ENCODE results near the gene MYLK. TPM values are rescaled to one million over a fixed set of nuclear protein-coding genes. Genes with fewer than 3 reads are reported as not detected.
"Not testable (repeated sequence)": the region's sequence is repeated elsewhere in the genome, so short reads cannot be mapped to it uniquely, and the experiment has no call there.

MYLK gene
- total RNA-seq, 2 donors from 2014 or later = 1,187 to 1,887 TPM

DNA sequence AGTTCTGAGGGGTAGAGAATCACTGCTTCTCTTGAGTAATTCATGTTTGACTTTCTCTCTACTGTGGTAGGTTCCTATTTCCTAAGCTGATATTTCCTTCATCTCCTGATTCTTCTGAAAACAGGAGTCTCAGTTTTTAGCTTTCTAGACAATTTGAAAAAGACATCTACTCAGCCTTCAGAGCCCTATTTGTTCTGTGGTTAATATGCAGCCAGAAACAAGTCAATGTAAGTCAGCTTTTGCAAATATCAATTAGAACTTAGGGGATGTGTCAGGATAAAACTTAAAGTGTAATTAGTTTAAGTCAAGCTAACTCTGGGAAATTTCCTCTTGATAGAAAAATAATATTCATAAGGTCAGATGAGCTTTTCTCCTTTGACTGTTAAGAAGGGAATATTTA is 277.6 kb downstream of the MYLK start:
- DNase-seq (ENCODE audit: low spot score) = no peak
- intact Hi-C loops (cut with DNase I) = no loop called here

DNA sequence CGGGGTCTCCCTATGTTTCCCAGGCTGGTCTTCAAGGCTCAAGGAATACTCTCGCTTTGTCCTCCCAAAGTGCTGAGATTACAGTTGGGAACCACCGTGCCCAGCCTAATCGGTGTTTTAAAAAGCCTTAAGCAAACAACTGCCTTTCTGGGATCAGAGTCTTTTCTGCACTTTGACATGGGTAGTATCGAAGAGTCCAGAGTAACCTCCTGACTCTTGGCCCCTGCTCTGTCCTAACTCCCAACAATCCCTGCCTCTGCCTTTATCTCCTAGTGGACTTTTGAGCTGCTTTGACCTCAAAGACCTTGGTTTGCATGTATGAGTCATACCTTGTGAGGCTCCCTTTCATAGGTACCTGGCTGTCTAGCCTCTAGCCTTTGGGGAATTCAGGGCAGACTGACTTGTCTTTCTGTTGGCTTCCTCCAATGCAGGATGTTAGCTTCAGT is 278.3 kb downstream of the MYLK start:
- intact Hi-C loops (cut with DNase I) = no loop called here

GRCh38 chr3:123603153-123603552 is 281.0 kb downstream of the MYLK start:
- DNase-seq (ENCODE audit: low spot score) = not testable (repeated sequence)
- intact Hi-C loops (cut with DNase I) = loop anchor here in 1 of 2 donors (2.0 kb wide), 1 partner anchor 14 kb away; no protein-coding TSS in a partner anchor

More for the DNA sequence above, 278.3 kb downstream of the MYLK start:
- DNase-seq (ENCODE audit: low spot score) = no peak

- intact Hi-C loops (cut with DNase I) = loop anchor here in 1 of 2 donors (2.0 kb wide), 1 partner anchor 14 kb away; no protein-coding TSS in a partner anchor
Measured at GRCh38 chr3:123602325-123602724, 281.8 kb downstream of the MYLK start.

DNA sequence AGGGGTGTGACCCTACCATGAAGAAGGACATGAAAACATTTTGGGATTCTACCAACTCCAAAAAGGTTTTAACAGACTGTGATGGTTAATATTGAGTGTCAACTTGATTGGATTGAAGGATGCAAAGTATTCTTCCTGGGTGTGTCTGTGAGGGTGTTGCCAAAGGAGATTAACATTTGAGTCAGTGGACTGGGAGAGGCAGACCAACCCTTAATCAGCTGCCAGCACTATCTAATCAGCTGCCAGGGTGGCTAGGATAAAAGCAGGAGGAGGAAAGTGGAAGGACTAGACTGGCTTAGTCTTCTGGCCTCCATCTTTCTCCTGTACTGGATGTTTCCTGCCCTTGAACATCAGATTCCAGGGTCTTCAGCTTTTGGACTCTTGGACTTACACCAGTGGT is 283.3 kb downstream of the MYLK start:
- DNase-seq (ENCODE audit: low spot score); intact Hi-C loops (cut with DNase I): not testable (repeated sequence)

More at GRCh38 chr3:123602325-123602724, 281.8 kb downstream of the MYLK start:
- DNase-seq (ENCODE audit: low spot score) = no peak

- no peak for DNase-seq (ENCODE audit: low spot score)
- intact Hi-C loops (cut with DNase I) = no loop called here
Measured at GRCh38 chr3:123597561-123597960, 286.6 kb downstream of the MYLK start.

DNA sequence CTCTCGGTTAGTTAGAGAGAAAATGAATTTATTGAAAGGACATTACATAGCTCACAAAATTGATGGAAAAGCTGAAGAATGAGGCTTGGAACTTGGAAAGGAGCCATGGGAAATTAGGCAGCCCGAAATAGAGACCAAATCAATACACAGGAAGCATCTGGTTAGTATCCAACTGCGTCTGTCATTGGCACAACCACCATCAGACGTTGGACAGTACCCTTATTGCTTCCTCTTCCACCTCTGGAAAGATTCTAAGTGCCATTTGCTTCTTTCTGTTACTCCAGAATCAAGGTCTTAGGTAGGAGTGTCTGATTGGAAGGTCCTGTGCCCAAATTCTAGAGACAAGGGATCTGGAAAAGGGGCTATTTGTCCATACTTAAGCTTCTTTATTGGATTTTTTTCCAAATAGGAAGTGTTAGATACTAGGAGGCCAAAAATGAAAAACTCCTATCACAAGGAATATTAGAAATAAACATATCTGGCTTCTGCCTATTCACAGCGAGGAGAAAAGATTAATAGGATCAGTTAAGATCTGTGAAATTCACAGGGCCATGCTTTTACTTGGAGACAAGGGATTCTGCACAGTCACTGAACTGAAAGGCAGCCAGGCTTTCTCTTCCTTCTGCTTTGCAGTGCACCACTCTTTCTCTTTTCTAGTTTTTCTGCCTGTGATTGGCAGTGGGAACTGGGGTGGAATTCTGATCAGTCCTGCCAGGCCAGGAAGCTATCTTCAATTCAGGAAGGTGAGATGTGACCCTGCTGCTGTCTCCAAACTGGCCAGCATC is 288.5 kb downstream of the MYLK start:
- intact Hi-C loops (cut with DNase I) = no loop called here

GRCh38 chr3:123593381-123593780 is 290.8 kb downstream of the MYLK start:
- intact Hi-C loops (cut with DNase I) = no loop called here

More for the DNA sequence above, 288.5 kb downstream of the MYLK start:
- no peak for DNase-seq (ENCODE audit: low spot score)

GRCh38 chr3:123590685-123591450 is 293.3 kb downstream of the MYLK start:
- intact Hi-C loops (cut with DNase I) = no loop called here
- no peak for DNase-seq (ENCODE audit: low spot score)

More at GRCh38 chr3:123593381-123593780, 290.8 kb downstream of the MYLK start:
- DNase-seq (ENCODE audit: low spot score) = no peak

DNA sequence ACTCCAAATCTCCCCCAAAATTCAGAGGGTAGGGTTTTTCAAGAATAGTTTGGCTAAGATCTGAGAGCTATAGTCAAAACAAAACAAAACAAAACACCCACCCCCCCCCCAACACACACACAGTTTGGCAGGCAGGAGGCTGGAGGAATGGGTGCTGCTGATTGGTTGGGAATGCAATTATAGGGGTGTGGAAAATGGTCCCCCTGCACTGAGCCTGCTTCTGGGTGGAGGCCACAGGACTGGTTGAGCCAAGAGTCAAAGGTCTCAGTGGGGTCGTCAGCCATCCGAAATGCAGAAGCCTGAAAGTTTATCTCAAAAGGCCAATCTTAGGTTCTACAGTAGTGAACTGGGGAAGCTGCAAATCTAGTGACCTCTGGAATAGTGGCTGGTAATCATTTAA is 296.7 kb downstream of the MYLK start:
- intact Hi-C loops (cut with DNase I) = no loop called here
- DNase-seq (ENCODE audit: low spot score) = no peak

GRCh38 chr3:123586968-123587367 is 297.2 kb downstream of the MYLK start:
- intact Hi-C loops (cut with DNase I) = no loop called here
- no peak for DNase-seq (ENCODE audit: low spot score)

GRCh38 chr3:123586131-123586530 is 298.0 kb downstream of the MYLK start:
- intact Hi-C loops (cut with DNase I) = no loop called here
- DNase-seq (ENCODE audit: low spot score) = no peak

DNA sequence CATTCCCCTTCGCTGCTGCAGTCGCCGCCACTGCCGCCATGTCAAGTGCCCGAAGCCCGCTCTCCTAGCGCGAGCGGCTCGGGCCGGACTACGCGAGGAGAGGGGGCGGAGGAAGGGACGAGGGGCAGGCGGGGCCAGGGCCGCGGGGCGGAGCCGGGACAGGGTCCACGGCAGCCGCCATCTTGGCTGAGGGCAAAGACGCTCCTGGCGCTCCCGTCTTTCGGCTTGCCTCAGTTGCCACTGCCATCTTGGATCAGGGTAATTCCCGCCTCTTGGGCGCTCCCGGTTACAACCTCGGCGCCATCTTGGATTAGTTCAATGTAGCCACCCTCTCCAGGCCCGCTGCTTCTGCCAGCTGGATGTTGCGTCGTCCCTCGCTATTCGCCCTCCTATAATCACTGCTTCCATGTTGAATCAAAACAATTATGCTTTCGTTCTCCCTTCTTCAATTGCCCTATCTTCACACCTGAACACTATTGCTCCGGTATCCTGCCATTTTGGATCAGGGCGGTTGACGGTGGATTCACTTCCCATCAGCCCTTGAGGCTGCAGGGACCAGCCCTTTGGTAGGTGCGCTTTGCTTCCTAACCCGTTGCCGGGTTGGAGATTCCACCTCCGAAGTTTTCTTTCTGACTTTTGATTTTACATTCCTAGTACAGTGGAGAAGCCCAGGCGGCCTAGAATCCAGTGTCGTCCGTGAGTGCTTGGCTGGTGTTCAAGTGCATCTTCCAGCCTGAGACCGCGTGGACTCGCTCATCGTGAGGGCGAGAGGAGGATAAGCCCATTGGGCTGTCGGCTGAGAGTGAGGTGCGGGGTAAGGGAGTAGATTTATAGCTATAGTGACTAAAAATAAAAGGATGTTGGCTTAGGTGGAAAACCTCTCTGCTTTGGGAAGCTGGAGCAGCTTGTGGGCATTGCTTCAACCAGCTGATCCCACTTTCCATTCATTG is 298.9 kb downstream of the MYLK start, which contains the start of gene HACD2:
HACD2 (minus strand) TSS at position 66 of the 950 bp plus-strand sequence; CDS start at position 40, 26 bp downstream.
- DNase-seq (ENCODE audit: low spot score) = peak; percentile 98

DNA sequence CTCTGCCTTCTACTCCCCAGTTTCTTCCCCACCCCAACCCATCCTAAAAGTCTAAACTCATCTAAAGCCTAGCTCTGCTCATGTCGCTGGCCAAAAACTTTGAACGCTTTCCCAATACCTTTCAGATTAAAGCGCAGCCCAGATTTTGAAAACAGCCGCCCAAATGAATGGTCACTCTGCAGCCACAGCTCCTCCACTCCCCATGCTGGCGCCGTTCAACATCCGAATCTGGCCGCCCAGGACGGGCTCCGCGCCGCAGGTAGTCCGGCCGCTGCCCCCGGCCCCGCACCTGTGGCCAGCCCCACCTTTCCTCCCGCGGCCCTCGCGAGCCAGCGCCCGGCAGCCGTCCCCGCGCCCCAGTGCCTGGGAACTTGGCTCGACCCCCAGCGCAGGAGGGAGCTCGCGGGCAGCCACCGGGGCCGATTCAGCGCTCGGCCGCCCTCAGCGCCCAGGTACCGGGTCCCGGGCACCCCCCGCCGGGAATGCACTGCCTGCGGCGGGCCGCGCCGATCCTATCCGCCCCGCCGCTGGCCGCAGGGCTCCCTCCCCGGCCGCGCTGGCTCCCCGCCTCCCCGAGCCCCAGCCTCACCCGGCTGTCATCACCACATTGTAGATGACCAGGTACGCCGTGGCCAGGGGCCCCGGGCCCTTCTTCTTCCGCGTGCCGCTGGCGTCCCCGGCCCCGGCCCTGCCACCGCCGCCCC is 299.7 kb downstream of the MYLK start:
- peak; percentile 89 for DNase-seq (ENCODE audit: low spot score)
- intact Hi-C loops (cut with DNase I) = no loop called here

More for the DNA sequence above, 298.9 kb downstream of the MYLK start, which contains the start of gene HACD2:
- intact Hi-C loops (cut with DNase I) = no loop called here

DNA sequence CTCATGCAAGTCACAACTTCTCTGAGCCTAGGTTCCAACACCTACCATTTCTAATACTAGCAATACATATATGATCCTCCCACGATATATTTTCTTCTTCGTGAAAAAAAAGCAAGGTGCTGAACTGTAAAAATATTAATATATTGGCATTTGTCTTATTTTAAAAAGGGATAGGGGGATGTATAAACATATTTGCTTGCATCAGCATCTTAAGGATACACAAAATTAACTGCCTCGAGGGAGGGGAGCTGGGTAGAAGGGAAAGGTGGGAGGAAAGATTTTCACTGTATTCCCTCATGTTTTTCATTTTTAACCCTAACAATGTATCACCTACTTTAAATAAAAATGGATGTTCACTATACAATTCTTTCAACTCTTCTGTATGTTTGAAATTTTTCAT is 300.6 kb downstream of the MYLK start:
- intact Hi-C loops (cut with DNase I) = no loop called here
- DNase-seq (ENCODE audit: low spot score) = no peak

GRCh38 chr3:123582315-123582714 is 301.8 kb downstream of the MYLK start:
- intact Hi-C loops (cut with DNase I) = no loop called here

DNA sequence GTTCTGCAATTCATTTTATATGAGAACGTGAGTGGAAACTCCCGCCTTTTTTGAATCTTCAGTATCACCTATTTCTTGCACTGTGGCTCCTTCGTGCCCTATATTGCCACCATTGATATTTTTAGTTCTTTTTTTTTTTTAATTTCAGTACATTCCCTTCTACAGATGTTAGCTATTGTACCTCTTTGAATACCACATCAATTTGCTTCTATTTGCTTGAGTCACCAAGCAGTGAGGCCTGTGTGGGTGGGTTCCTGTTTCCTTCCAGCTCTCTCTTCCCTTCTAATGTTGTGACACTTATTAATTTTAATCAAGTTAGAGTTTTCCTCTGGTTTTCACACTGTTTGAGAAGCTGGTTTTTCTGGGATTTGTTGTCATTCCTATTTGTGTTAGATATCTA is 308.0 kb downstream of the MYLK start:
- no peak for DNase-seq (ENCODE audit: low spot score)
- intact Hi-C loops (cut with DNase I) = no loop called here

More at GRCh38 chr3:123582315-123582714, 301.8 kb downstream of the MYLK start:
- no peak for DNase-seq (ENCODE audit: low spot score)

DNA sequence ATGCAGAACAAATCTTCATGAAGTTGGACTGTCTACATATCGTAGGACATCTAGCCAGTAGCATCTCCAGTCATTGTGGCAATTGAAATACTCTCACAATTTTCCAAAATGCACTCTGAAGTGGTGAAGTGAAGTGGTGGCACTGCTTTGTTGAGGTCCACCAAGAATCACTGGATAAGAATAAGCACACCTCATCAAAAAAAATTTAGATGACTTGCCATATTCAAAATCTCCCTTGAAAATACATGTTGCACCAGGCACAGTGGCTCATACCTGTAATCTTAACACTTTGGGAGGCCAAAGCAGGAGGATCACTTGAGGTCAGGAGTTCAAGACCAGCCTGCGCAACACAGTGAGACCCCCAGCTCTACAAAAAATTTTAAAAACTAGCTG is 312.2 kb downstream of the MYLK start:
- intact Hi-C loops (cut with DNase I) = no loop called here
- no peak for DNase-seq (ENCODE audit: low spot score)
